ENCODE data around the gene CCDC9B.

The CCDC9B gene

DNA sequence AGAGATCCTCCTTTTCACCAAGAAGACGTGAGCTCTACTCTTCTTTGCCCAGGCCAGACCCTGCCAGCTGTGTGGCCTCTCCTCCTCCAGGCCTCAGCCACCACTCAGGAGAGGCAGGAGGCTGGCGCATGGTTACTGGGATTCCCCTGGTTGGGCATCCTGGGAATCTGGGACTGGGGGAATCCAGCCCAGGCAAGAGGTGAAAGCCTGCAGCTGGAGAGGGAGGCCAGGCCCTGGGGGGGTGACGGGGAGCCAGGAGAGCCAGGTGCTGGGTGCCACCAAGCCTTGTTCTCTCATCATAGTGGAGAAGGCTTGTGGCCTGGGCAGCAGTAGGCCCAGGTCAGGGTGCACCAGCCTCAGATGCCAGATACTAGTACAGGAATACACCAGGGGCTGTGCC lies 6.2 kb downstream of the CCDC9B start:
- H3K4me3 ChIP-seq (ENCODE audit: low read length): no peak overlapping the region
- no peak for TF ChIP-seq CTCF (conservative IDR thresholded peaks at IDR 0.05; ENCODE audit: low read depth, low read length)
- DNase-seq (ENCODE audit: low read depth): no peak

- H3K4me3 ChIP-seq (ENCODE audit: low read length): no peak overlapping the region
- peak; percentile 11 for TF ChIP-seq CTCF (conservative IDR thresholded peaks at IDR 0.05; ENCODE audit: low read depth, low read length)
- peak; percentile 60 for DNase-seq (ENCODE audit: low read depth)
These were observed 6.7 kb downstream of the CCDC9B start for GRCh38 chr15:40333922-40334492.

GRCh38 chr15:40332113-40332781 lies 8.5 kb downstream of the CCDC9B start:
- H3K4me3 ChIP-seq (ENCODE audit: low read length): no peak overlapping the region
- no peak for TF ChIP-seq CTCF (conservative IDR thresholded peaks at IDR 0.05; ENCODE audit: low read depth, low read length)
- no peak for DNase-seq (ENCODE audit: low read depth)

- no peak overlapping the region for H3K4me3 ChIP-seq (ENCODE audit: low read length)
- no peak for DNase-seq (ENCODE audit: low read depth)
- TF ChIP-seq CTCF (conservative IDR thresholded peaks at IDR 0.05; ENCODE audit: low read depth, low read length): no peak
These were observed 9.1 kb downstream of the CCDC9B start for GRCh38 chr15:40331637-40332036.

- no peak overlapping the region for H3K4me3 ChIP-seq (ENCODE audit: low read length)
- no peak for DNase-seq (ENCODE audit: low read depth)
- TF ChIP-seq CTCF (conservative IDR thresholded peaks at IDR 0.05; ENCODE audit: low read depth, low read length): no peak
These were observed 9.7 kb downstream of the CCDC9B start for GRCh38 chr15:40331026-40331425.

- no peak for DNase-seq (ENCODE audit: low read depth)
- no peak for TF ChIP-seq CTCF (conservative IDR thresholded peaks at IDR 0.05; ENCODE audit: low read depth, low read length)
These were observed 10.3 kb downstream of the CCDC9B start for GRCh38 chr15:40330368-40330836.

GRCh38 chr15:40329804-40330203 lies 10.9 kb downstream of the CCDC9B start:
- TF ChIP-seq CTCF (conservative IDR thresholded peaks at IDR 0.05; ENCODE audit: low read depth, low read length): no peak
- DNase-seq (ENCODE audit: low read depth): no peak
- H3K4me3 ChIP-seq (ENCODE audit: low read length): no peak overlapping the region

More at GRCh38 chr15:40330368-40330836, 10.3 kb downstream of the CCDC9B start:
- H3K4me3 ChIP-seq (ENCODE audit: low read length): no peak overlapping the region
